HG02840 (cell line): Measurements from ENCODE around the gene LHFPL6.

ENCODE experiments used
- ATAC-seq: cut with Tn5 transposase; IDR thresholded peaks from one replicate; pipeline ENCODE4 v1.9.1; 2021; ENCODE audit warnings: mild to moderate bottlenecking, moderate library complexity, moderate number of reproducible peaks; ENCODE audit not compliant: unreplicated experiment, low FRiP score

The LHFPL6 gene

DNA sequence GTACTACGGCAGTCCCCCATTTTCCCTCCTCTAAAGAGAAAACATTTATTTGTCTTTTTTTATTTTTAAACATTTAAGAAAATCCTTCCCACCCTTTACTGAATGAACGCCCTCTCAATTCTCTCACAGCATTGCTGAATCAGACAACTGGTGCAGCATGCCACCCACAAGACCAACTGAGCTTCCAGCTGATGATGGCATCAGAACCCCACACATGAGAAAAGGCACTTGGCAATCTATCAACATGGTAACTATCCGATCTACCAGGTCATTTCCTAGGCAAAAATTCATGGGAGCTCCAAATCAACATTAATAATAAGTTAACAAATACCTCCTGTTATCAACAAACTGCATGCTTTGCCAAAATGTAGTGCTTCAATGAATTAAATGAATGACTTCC is 43.1 kb downstream of the LHFPL6 start:
- ATAC-seq: no peak

DNA sequence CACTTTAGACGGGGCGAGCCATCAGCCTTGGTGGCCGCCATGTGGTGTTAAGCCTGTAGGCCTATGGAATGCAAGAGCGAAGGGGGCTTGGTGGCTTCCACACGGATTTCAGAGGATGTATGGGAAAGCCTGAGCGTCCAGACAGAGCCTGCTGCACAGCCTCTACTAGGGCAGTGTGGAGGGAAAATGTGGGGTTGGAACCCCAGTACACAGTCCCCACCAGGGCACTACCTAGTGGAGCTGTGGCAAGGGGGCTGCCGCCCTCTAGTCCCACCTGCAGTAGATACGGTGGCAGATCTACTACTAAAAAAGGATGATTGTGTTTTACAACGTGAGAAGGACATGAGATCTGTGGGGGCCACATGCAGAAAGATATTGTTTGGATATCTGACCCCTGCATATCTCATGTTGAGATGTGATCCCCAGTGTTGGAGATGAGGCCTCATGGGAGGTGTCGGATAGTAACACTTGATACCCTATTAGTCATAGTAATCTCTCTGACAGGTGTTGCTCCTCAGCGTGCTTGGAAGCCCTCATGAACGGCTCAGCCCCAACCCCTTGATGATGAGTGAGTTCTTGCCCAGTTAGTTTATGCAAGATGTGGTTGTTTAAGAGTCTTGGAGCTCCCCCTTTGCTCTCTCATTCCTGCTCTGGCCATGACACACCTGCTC is 45.6 kb downstream of the LHFPL6 start:
- ATAC-seq: no peak

DNA sequence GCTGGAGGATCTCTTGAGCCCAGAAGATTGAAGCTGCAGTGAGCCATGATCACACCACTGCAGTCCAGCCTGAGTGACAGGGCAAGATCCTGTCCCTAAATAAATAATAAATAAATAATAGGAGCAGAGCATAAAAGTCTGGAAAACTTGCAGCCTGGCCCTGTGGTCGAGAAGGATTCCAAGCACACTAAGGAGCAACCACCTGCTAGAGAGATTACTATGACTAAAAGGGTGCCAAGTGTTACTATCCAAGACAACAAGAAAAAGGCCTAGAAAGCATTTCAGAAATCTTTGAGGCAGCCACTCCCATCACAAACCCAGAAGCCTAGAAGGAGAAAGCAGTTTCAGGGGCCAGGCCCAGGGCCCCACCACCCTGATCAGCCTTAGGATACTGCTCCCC is 46.1 kb downstream of the LHFPL6 start:
- no peak for ATAC-seq

DNA sequence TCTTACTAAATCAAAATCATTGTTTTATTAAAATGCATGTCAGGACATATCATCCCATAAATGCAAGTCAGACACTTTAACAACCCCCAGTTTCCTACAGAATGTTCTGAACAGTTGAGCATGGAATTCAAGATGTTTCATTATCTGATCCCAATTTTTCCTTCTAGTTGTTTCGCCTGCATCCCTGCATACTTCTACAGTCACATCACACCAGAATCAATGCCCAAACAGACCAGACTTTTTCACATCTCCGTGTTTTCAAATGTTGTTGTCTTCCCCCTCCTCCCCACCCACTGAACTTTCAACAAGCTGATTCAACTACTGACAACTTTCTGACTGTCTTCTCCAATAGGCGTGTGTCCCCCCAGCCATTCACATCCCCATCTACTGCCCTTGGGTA is 48.6 kb downstream of the LHFPL6 start:
- ATAC-seq: no peak

DNA sequence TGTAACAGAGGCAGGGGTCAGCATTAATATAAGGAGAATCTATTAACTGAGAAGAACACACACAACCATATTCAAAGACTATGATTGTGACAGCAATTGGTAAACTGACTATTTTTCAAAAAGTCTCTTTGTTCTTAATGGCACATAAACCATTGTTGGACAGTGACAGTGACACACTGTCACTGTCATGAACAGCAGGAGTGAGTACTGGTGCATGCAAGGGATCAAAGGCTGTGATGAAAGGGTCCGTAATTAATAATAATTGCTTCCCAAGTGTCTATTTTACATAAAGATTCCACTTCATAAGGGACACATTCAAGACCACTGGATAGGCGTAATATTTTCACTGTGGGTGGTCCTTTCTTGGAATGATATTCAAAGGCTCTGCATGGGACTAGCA is 50.7 kb downstream of the LHFPL6 start:
- no peak for ATAC-seq

DNA sequence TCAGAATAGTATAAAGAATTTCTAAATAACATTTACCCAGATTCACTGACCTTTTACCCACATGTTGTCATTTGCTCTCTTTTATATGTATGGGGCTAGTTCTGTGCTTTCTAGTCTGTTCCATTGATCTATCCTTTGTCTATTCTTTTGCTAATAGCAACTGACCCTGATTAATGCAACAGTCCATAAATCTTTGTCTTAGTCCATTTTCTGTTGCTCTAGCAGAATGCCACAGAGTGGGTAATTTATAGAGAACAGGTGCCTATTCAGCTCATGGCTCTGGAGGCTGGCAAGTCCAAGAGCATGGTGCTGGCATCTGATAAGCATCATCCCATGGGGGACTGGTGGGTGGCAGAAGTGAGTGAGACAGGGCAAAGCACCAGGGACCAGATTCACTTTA is 52.1 kb downstream of the LHFPL6 start:
- no peak for ATAC-seq

DNA sequence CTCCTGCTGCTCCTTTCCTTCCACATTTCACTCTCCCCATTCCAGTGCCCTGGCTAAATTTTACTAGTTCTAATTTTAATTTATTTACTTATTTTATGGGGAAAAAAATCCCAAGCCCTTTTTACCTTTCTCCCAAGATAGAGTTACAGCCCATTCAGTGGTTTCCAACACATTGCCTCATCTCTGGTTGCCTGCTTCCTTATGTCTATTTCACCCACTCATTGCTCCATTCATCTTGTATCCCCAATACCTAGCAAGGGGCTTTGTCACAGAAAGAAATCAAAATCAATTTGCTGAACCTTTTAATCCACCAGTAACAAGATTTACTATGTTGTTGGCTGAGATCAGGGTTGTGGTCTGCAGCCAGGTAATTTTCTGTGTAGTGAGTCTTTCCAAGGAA is 55.9 kb downstream of the LHFPL6 start:
- no peak for ATAC-seq

DNA sequence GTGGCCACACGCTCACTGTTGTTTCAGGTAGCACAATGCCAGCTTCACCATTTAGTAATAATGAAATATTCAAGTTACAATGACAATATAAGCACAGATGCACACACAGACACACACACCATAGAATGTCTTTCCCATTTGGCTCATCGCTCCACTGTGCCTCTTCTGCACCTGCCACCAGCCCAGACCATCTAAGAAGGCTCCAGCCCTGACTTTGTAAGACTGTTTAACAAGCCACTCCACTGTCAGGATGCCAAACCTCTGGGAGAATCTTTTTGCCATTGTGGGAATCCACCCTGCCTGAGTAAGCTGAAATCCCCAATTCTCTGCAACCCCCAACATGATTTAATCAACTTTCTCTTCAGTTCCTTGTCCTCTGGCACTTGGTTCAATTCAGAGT is 60.6 kb downstream of the LHFPL6 start:
- no peak for ATAC-seq

DNA sequence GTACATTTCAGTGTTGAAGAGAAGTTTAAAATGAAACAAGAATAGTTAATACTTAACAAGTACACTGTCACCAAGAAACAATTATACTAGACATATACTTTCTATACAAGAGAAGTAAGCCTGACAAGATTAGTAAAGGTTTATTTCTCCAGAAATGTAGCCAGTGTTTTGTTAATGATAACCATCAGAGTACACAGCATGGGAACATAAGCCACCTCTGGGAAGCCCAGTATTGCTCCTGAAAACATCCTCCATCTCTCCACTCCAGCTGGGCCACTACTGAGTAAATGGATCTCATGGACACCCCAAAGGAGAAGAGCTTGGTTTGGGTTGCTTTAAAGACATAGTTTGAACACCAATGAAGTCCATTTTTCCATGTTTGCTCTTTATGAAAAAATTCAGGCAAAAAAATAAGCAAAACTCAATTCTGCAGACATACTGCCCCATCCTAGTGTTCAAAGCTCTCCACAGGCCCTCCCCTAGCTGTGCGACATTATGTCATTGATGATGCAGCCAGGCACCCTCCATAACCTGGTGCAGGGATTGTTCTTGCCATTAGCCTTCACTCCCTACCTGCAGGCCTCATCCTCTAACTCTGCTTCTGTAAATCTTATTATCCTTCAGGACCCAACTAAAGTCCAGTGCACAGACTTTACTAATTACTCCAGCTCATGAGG is 61.9 kb downstream of the LHFPL6 start:
- ATAC-seq: no peak

DNA sequence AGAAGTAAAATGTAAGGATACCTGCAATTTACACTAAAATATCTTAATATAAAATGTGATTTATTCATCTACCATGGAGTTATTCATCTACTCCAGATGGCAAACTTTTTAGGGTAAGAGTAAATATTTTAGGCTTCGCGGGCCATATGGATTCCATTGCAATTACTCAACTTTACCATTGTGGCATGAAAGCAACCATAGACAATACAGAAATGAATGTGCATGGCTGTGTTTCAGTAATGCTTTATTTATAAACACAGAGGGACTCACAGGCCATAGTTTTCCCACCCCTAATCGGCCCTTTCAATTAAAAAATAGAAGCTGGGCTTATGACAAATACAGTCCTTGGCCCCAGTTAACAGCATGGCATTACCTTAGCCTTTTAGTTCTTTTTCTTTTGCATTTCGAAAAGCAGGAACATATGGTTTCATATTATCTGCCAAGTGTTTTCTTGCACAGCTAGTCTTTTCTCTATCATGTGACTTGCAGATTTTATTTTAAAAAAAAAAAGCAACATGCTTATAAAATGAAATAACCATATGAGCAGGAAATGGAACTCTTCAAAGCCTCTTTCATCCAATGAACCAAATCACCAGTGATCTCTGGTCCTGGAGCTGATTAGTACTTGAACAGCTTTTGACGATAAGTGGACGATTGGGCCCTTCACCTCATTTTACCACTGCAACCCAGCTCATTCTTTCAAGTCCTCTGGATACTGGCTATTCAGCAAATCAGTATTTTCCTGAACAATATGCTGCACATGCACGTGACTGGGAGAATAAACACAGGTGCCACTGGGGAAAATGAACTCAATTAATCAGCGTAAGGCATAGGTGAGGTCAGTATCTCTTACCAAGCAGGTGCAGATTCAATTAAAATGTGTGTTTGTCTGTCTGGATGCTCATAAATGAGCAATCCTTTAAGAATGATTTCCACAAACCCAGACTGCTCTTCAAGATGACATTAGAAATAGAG is 63.9 kb downstream of the LHFPL6 start:
- no peak for ATAC-seq

DNA sequence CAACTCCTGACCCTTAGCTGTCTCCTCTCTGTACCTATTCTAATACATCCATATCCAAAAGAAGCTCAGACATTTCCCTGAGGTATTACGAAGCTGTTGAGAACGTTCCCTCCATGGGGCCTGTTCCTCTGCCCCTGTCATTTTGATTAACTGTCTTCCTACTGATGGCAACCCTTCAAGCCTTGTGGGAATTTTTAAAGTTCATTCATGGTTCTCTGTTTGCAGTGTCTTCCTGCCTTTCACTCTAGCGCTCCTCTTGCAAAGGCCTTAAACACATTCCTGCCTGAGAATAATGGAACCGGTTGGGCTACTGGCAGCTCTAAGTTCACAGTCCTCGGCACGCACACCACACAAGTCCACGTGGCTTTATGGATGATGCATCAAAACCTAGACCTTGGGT is 66.1 kb downstream of the LHFPL6 start:
- no peak for ATAC-seq

DNA sequence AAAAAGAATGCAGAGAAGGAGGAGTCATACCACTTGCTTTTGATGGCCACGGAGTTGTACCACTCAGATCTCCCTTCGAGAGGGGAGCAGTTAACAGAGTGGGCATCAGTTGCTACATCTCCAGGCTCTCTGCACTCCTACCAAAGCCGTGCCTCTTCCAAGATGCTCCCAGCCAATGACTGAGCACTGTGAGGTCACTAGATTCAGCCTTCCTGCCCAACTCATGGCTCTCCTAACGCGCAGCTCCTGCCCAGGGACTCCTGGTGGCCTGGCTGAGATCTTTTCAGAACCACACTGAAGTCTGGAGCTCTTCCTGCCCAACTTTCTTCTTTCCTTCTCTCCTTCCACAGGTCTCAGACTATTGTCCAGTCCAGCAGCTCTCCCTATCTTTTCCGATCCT is 66.7 kb downstream of the LHFPL6 start:
- ATAC-seq: no peak

DNA sequence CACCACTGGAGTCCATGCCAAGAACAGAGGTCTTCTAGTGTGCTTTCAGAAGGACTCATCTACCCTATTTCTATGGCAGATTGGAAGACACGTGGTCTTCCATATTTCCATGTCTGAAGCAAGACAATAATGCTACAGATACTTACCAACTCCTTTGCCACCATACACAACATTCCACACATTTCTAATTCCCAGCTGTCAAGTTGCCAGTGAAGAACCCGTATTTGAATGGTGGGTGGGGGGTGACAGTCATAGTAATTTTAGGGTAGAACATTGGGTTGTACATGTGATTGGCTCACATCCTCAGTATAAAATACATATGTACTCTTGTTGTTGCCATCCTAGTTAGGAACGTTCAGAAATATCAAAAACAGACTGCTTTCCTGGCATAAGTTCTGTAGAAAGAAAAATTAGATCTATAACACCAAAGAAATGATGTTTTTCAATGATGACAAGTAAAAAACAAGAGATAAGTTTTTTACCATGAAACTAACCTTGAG is 69.3 kb downstream of the LHFPL6 start:
- ATAC-seq: no peak

DNA sequence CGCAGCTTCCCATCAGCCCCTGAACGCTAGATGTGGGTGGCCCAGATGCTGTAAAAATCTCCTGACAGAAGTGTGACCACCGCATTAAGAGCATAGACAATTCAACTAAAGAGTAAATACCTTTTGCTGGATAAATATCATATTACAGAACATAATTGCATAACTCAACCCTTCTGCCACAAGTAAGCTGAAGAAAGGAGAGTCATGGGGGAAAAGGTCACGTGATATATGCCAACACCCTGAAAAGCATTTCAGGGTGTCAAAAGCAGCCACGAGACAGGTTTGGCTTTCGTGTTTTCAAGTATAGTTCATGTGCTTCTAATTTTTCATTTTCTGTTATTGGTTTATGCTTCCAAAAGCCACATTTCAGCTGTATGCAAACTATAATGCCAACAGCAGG is 71.3 kb downstream of the LHFPL6 start:
- no peak for ATAC-seq

DNA sequence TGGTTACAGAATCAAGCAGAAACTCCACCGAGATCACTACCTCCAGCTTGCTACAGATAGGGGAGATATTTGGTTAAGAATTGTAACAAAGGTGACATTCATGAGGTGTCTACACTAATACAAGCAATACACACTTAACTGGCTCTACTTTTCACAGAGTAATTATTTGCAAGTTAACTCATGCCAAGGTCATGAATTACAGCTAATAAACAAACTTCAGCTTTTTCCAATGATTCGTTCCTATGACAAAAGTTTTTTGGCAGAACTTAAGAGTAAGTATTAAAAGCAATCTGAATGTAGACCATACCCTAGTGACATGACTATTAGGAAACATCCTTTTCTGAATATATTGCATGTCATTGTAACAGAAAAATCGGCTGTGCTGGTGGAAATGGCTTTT is 72.1 kb downstream of the LHFPL6 start:
- no peak for ATAC-seq

DNA sequence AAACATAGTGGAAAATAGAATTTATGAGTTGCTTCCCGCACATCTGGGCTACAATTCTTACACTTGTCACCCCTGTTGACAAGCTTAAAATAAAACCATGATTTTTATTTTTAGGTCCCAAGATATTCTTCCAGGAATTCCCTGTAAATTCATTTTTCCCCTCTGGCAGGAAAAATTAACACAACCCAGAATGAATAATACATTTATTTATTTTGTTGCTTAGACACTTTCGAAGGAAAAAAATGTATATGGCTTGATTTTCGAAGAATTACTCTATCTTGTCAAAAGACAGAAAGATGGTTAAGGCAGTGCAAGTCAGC is 74.4 kb downstream of the LHFPL6 start:
- no peak for ATAC-seq

DNA sequence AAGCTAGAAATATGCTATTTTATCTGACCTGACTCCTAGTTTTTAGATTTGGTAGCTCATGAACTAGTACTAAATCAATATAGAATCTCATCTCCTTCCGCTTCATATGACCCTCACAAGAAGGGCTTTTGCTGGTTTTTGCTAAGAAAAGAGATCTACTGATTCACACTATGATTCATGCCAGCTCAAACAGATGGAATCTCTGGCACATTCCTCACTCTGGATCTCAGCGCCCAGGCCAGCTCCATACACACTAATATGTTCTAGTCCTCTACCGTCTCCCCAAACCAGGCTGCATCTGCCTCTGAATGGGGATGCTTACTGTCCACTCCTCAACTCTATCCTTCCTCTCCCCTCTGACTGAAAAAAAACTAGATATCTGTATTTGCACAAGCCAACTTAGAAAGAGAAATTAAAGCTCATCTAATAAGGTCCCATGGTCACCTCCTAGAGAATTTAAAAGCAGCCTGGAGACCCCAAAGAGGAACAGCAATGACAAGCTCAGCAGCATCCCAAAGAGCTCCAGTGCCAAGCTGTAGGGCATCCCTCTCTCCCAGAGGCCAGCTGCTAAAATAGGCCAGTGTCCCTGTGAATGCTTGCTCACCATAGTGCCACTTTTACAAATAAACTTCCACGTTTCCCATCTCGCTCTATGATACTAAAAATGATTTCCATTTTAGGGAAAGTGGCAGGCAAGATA is 74.9 kb downstream of the LHFPL6 start:
- no peak for ATAC-seq

DNA sequence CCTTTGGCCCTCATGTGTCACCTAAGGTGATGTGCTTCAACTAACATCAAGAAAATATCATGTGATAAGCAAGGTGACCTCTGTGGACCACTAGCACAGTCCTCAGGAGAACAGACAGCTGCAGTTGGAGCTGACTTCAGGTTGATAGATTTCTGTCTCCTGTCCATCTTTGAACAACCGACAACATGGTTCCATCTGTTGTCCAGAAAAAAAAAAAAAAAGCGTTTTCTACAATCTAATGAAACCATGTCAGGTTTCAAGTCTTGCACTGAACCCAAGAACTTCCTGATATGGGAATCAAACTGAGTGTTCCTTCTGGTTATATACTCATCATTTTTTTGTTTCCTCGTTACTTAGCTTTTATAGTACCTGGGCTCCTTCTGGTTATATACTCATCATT is 75.7 kb downstream of the LHFPL6 start:
- ATAC-seq: no peak

DNA sequence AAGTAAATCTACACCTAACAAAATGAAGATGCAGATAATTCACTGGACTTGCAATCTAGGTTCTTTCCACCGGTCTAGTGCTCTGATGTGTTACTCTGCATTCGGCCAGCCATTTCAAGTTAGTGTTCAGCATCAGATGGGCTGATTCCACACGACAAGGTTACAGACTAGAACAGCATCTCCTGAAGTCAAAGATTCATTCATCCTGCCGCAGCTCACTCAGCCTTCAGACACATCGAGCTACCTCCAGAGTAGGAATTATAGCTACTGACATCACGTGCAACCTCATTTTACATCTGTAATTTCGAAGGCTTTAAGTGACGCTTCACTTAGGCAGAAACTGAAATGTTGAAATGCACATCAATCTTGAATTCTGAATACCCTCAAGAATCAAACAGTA is 76.5 kb downstream of the LHFPL6 start:
- ATAC-seq: no peak

DNA sequence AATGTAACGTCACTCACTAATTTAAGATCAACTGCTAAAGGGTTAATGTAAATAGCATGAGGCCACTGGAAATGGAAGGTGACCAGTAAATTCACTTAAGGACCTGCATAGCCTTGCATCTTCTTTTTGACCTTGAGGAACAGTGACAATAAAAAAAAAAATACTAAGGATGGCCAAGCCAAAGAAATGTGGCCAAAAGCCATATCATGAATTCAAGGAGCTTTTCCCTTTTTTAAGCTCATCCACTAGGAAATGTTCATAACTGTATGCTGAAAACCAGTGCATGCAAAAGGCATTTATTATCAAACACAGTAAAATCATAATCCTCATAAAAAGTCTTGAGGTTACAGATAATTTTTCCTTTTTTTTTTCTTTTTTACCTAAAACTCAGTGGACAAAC is 77.5 kb downstream of the LHFPL6 start:
- ATAC-seq: no peak

DNA sequence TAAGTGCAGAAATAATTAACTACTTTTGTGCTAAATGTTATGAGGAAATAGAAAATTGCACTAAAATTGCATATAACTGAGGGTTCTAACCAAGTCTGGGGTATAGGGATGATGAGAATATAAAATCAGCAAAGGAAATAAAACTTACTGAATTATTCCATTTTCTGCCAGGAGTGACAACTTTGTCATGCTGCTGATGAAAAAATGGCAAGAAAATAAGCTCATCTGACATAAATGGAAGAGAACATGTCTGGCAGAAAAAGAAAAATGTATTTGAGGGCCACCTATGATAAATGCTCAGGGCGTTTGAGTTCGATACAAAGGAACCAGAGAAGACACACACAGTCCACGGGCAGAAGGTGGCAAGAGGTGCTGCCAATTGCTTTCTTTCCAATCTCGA is 78.2 kb downstream of the LHFPL6 start:
- ATAC-seq: no peak
